Suprapubic skin (tissue), 3 donors: Measurements from ENCODE around the gene CNOT1.

ENCODE experiments used
- CTCF ChIP-seq, 2 donors: fragments of 200-600 bp in 1 of 2; fragments of 450-650 bp in 1 of 2; sonication (generic) in 1 of 2; IDR thresholded peaks; one replicate each; pipeline ENCODE4 v1.5.1; 2016 to 2019; ENCODE audit warnings: antibody characterized with exemption in 2 of 2, mild to moderate bottlenecking in 1 of 2, moderate library complexity in 1 of 2
- EP300 ChIP-seq: sonication (generic); formaldehyde crosslinking; IDR thresholded peaks from one replicate; pipeline ENCODE4 v1.6.1; 2017; ENCODE audit warnings: antibody characterized with exemption
- POLR2A ChIP-seq, 2 donors: fragments of 450-650 bp; IDR thresholded peaks; one replicate each; pipeline ENCODE4 v1.6.1; 2017; ENCODE audit warnings: antibody characterized with exemption in 2 of 2, mild to moderate bottlenecking in 2 of 2, moderate library complexity in 2 of 2

GRCh38 chr16:58620396-58620795 is 9.2 kb downstream of the CNOT1 start:
- no peak for TF ChIP-seq CTCF (IDR thresholded peaks at IDR 0.05)
- TF ChIP-seq POLR2A (IDR thresholded peaks at IDR 0.05) = no peak
- no peak for TF ChIP-seq EP300
